SU-DHL-6 (cell line): ENCODE measurements around the gene MTHFR.

ENCODE experiments used
- CTCF ChIP-seq: fragments of 200-600 bp; sonication (generic); IDR thresholded peaks from one replicate; pipeline ENCODE4 v1.5.1; 2017; ENCODE audit warnings: antibody characterized with exemption, mild to moderate bottlenecking, low read length, moderate library complexity; ENCODE audit not compliant: insufficient read depth, poor library complexity, severe bottlenecking
- EZH2phosphoT487 ChIP-seq: fragments of 200-600 bp; sonication (generic), shearing (Covaris generic); conservative IDR thresholded peaks from 2 replicates; pipeline ENCODE4 v1.6.1; 2018; ENCODE audit warnings: mild to moderate bottlenecking, antibody characterized with exemption, low read length, moderate library complexity, mixed read lengths

- TF ChIP-seq CTCF (no peak), EZH2phosphoT487 (no peak)
These were observed 16.3 kb upstream of the MTHFR start for GRCh38 chr1:11822091-11822490.
